Body of pancreas (tissue), 4 donors: ENCODE measurements around the gene ZNF189. TPM values are rescaled to one million over a fixed set of nuclear protein-coding genes. Genes with fewer than 3 reads are reported as not detected.

Source experiments
- ATAC-seq: fragments of 150-250 bp; one replicate; pipeline ENCODE4 v1.9.1; 2016
- DNase-seq, 4 donors: peaks; one replicate each; pipeline ENCODE4 v3.0.0-alpha.2; 2019
- H3K27ac ChIP-seq, 4 donors: fragments of 200-600 bp; sonication (generic); 1 replicate in 3 of 4; 2 replicates in 1 of 4; pipeline versions ENCODE4 v1.5.1 to v1.6.1; 2016 to 2019; ENCODE audit warnings: mild to moderate bottlenecking in 1 of 4, mixed read lengths in 1 of 4, moderate library complexity in 1 of 4
- H3K27me3 ChIP-seq, 2 donors: fragments of 200-600 bp; sonication (generic); one replicate each; pipeline ENCODE4 v1.6.0; 2016; ENCODE audit warnings: mild to moderate bottlenecking in 1 of 2
- H3K36me3 ChIP-seq, 2 donors: fragments of 200-600 bp; sonication (generic); replicated peaks in 1 of 2; 2 replicates each; pipeline ENCODE4 v1.5.1; 2016; ENCODE audit warnings: low read depth in 2 of 2; ENCODE audit not compliant: insufficient read depth in 1 of 2
- H3K4me1 ChIP-seq: fragments of 200-600 bp; sonication (generic); one replicate; pipeline ENCODE4 v1.6.0; 2016
- H3K4me3 ChIP-seq, 2 donors: fragments of 200-600 bp; sonication (generic); 1 replicate in 1 of 2; 2 replicates in 1 of 2; pipeline ENCODE4 v1.5.1; 2016 to 2019
- H3K9me3 ChIP-seq, 3 donors: fragments of 200-600 bp; sonication (generic); 1 replicate in 2 of 3; 2 replicates in 1 of 3; pipeline ENCODE4 v1.5.1; 2016
- CTCF ChIP-seq, 7 experiments: fragments of 450-650 bp in 4 of 7; fragments of 200-600 bp in 3 of 7; sonication (generic) in 3 of 7; IDR thresholded peaks; one replicate each; pipeline ENCODE4 v1.5.1; 2016 to 2019; ENCODE audit warnings: antibody characterized with exemption in 7 of 7
- POLR2A ChIP-seq, 3 donors: fragments of 450-650 bp; IDR thresholded peaks; one replicate each; pipeline ENCODE4 v1.6.1; 2016; ENCODE audit warnings: antibody characterized with exemption in 3 of 3, mild to moderate bottlenecking in 2 of 3
- WGBS, 2 donors: methylation state at CpG; one replicate each; pipeline ENCODE4 v1.1.5; 2017; 5-methylcytosine and 5-hydroxymethylcytosine counted together
- intact Hi-C: fragments of 100-400 bp; cut with DNase I; formaldehyde crosslinking; loops from one replicate; pipeline ENCODE4 v1.15.1; 2023
- total RNA-seq, 2 donors: library from RNA; depleted of rRNA; stranded (reverse); fragments of >200 nt; gene quantifications; one replicate each; pipeline ENCODE4 v1.1.0, GENCODE V29; 2016

ZNF189 gene
- total RNA-seq, 2 donors from 2014 or later, result 25.1 to 25.2 TPM

GRCh38 chr9:101449071-101449721 lies 50.5 kb downstream of the ZNF189 start:
- intact Hi-C loops, result no loop called here
- peak; percentile 89 to 92 (median 90) for DNase-seq
- 0 to 2% methylated on average over 35 to 38 of the region's 40 CpGs for WGBS, 2 donors
- Histone ChIP-seq H3K36me3 (no peaks in the 10 kb centered on the region), H3K9me3 (no peaks in the 10 kb centered on the region), H3K27me3 (no peaks in the 10 kb centered on the region), H3K4me1 (peaks cover 34% of the 10 kb centered on the region), H3K27ac (peak overlapping the region; percentile 53 to 92 (median 88)), H3K4me3 (peak overlapping the region in 1 of 2 donors; percentile 27)
- ATAC-seq, result peak; percentile 95
- TF ChIP-seq POLR2A (IDR thresholded peaks at IDR 0.05) (peak in 2 of 3 donors; percentile 61 to 62), CTCF (IDR thresholded peaks at IDR 0.05) (peak; percentile 58 to 94 (median 69))

- intact Hi-C loops, result no loop called here
- no peak for TF ChIP-seq POLR2A (IDR thresholded peaks at IDR 0.05)
- TF ChIP-seq CTCF (IDR thresholded peaks at IDR 0.05), result no peak
- ATAC-seq, result no peak
Measured at GRCh38 chr9:101450931-101451330, 52.3 kb downstream of the ZNF189 start.

GRCh38 chr9:101451498-101451897 lies 52.8 kb downstream of the ZNF189 start:
- Histone ChIP-seq H3K4me1 (peaks cover 11% of the 10 kb centered on the region), H3K9me3 (no peaks in the 10 kb centered on the region), H3K4me3 (no peak overlapping the region), H3K27ac (no peak overlapping the region), H3K36me3 (no peaks in the 10 kb centered on the region), H3K27me3 (no peaks in the 10 kb centered on the region)
- 79 to 91% methylated on average over 4 of the region's 4 CpGs for WGBS, 2 donors
- no peak for DNase-seq
- no peak for ATAC-seq
- TF ChIP-seq POLR2A (IDR thresholded peaks at IDR 0.05), result no peak
- TF ChIP-seq CTCF (IDR thresholded peaks at IDR 0.05), result no peak
- intact Hi-C loops, result no loop called here

More at GRCh38 chr9:101450931-101451330, 52.3 kb downstream of the ZNF189 start:
- no peak for DNase-seq
- H3K36me3 ChIP-seq, result no peaks in the 10 kb centered on the region
- no peak overlapping the region for H3K27ac ChIP-seq
- H3K4me3 ChIP-seq, result no peak overlapping the region
- no peaks in the 10 kb centered on the region for H3K27me3 ChIP-seq
- H3K9me3 ChIP-seq, result no peaks in the 10 kb centered on the region
- peaks cover 17% of the 10 kb centered on the region for H3K4me1 ChIP-seq
- WGBS, 2 donors, result 35 to 36% methylated on average over 4 of the region's 4 CpGs

- Histone ChIP-seq H3K4me3 (no peak overlapping the region), H3K27me3 (no peaks in the 10 kb centered on the region), H3K27ac (no peak overlapping the region), H3K4me1 (peaks cover 4% of the 10 kb centered on the region), H3K9me3 (no peaks in the 10 kb centered on the region), H3K36me3 (no peaks in the 10 kb centered on the region)
- TF ChIP-seq CTCF (IDR thresholded peaks at IDR 0.05) (no peak), POLR2A (IDR thresholded peaks at IDR 0.05) (no peak)
- intact Hi-C loops, result no loop called here
- ATAC-seq (no peak), DNase-seq (no peak)
- WGBS, 2 donors, result 90 to 93% methylated on average over 4 of the region's 4 CpGs
Measured at GRCh38 chr9:101453776-101454570, 55.3 kb downstream of the ZNF189 start.
